ENCODE data around the gene RBM43.

GRCh38 chr2:151268085-151268484, 6.4 kb upstream of the RBM43 start:
- TF ChIP-seq CTCF (conservative IDR thresholded peaks at IDR 0.05; ENCODE audit: low read depth, low read length) = no peak
- TF ChIP-seq EZH2 (IDR thresholded peaks at IDR 0.05; ENCODE audit: borderline replicate concordance, low read depth, low read length, poor library complexity, severe bottlenecking) = no peak

All from A673 (cell line).